NT2/D1 (cell line): Measurements from ENCODE around the gene CCDC149.

Experiments used
- DNase-seq: peaks from one replicate; pipeline ENCODE4 v3.0.0-alpha.2; 2011; ENCODE audit warnings: low read depth, low spot score
- H3K27me3 ChIP-seq: 2 replicates; pipeline ENCODE4 v1.6.0; 2011; ENCODE audit warnings: mild to moderate bottlenecking; ENCODE audit not compliant: insufficient read length, insufficient read depth
- H3K36me3 ChIP-seq: 2 replicates; pipeline ENCODE4 v1.6.1; 2011; ENCODE audit warnings: mild to moderate bottlenecking, low read length, mixed read lengths; ENCODE audit not compliant: insufficient read depth, insufficient read length
- H3K4me1 ChIP-seq: 2 replicates; pipeline ENCODE4 v1.5.1; 2011; ENCODE audit not compliant: insufficient read depth, insufficient read length
- H3K4me3 ChIP-seq: 2 replicates; pipeline ENCODE4 v1.5.1; 2011; ENCODE audit warnings: low read depth; ENCODE audit not compliant: insufficient read length
- H3K9ac ChIP-seq: 2 replicates; pipeline ENCODE4 v1.6.0; 2011; ENCODE audit warnings: low read depth; ENCODE audit not compliant: insufficient read length
- H3K9me3 ChIP-seq: 2 replicates; pipeline ENCODE4 v1.5.1; 2011; ENCODE audit warnings: mild to moderate bottlenecking, low read length; ENCODE audit not compliant: insufficient read depth
- SUZ12 ChIP-seq: IDR thresholded peaks from 2 replicates; pipeline ENCODE4 v1.6.1; 2011; ENCODE audit not compliant: insufficient read length, insufficient read depth; ENCODE audit errors: extremely low read depth
- YY1 ChIP-seq: IDR thresholded peaks from 2 replicates; pipeline ENCODE4 v1.6.1; 2011; ENCODE audit not compliant: insufficient read length, insufficient read depth
- ZNF274 ChIP-seq: IDR thresholded peaks from 2 replicates; pipeline ENCODE4 v1.6.1; 2011; ENCODE audit warnings: mild to moderate bottlenecking, low read depth, low read length

The CCDC149 gene

DNA sequence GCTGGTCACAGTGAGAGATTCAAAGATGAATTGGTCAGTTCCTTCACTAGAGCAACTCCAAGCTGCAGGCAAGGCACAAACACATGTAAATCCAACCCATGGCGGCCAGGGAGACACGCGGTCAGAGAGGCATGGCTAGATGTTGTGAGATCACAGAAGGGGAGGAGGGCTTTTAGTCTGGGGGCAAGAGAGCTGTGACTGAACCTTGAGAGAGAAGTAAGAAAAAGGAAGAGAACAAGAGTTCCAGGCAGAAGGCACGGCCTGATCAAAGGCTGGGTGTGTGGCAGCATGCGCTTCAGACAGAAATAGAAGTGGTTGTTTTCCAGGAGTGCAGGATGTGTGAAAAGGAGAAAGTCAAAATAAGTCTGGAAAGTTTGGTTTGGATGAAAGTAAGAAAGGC is 15.9 kb downstream of the CCDC149 start:
- no peaks in the 10 kb centered on the region for H3K36me3 ChIP-seq

GRCh38 chr4:24896056-24896455 is 16.8 kb downstream of the CCDC149 start:
- DNase-seq, result no peak
- Histone ChIP-seq H3K4me1 (peaks cover 2% of the 10 kb centered on the region), H3K9me3 (no peaks in the 10 kb centered on the region), H3K36me3 (no peaks in the 10 kb centered on the region), H3K27me3 (no peaks in the 10 kb centered on the region), H3K9ac (no peak overlapping the region), H3K4me3 (no peak overlapping the region)
- TF ChIP-seq YY1 (no peak), SUZ12 (no peak), ZNF274 (no peak)

More for the DNA sequence above, 15.9 kb downstream of the CCDC149 start:
- no peak for DNase-seq
- Histone ChIP-seq H3K4me1 (peaks cover 2% of the 10 kb centered on the region), H3K27me3 (no peaks in the 10 kb centered on the region), H3K9ac (no peak overlapping the region), H3K4me3 (no peak overlapping the region), H3K9me3 (no peaks in the 10 kb centered on the region)
- TF ChIP-seq YY1 (no peak), SUZ12 (no peak), ZNF274 (no peak)

GRCh38 chr4:24895461-24895860 is 17.4 kb downstream of the CCDC149 start:
- H3K4me1 ChIP-seq, result peaks cover 2% of the 10 kb centered on the region
- no peak overlapping the region for H3K4me3 ChIP-seq
- TF ChIP-seq SUZ12 (no peak), ZNF274 (no peak), YY1 (no peak)
- DNase-seq, result no peak
- no peaks in the 10 kb centered on the region for H3K27me3 ChIP-seq
- H3K9me3 ChIP-seq, result no peaks in the 10 kb centered on the region
- no peak overlapping the region for H3K9ac ChIP-seq
- H3K36me3 ChIP-seq, result no peaks in the 10 kb centered on the region

- DNase-seq, result no peak
- no peaks in the 10 kb centered on the region for H3K9me3 ChIP-seq
- no peaks in the 10 kb centered on the region for H3K36me3 ChIP-seq
- H3K4me1 ChIP-seq, result peaks cover 2% of the 10 kb centered on the region
- no peak overlapping the region for H3K4me3 ChIP-seq
- H3K27me3 ChIP-seq, result no peaks in the 10 kb centered on the region
- H3K9ac ChIP-seq, result no peak overlapping the region
- TF ChIP-seq YY1 (no peak), ZNF274 (no peak), SUZ12 (no peak)
Measured at GRCh38 chr4:24894846-24895245, 18.0 kb downstream of the CCDC149 start.

DNA sequence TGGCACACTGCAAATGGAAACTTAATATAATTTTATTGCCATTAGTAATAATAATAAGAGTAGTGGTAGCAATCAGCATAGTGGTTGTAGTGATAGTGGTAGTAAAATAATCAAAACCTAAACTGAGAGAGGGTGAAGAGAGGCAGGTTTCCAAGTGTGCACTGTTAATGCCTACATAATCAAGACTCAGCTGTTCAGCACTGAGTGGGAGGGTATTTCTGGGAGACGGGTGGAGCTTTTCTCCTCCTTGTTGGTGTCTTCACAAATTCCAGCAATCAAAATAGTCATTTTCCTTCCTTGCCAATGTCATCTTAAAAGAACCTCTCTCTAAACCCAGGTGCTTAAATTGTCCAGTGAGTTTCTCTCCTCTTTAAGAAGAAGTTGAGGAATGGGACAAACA is 18.6 kb downstream of the CCDC149 start:
- no peak overlapping the region for H3K9ac ChIP-seq
- peaks cover 2% of the 10 kb centered on the region for H3K4me1 ChIP-seq
- H3K9me3 ChIP-seq, result no peaks in the 10 kb centered on the region
- no peak overlapping the region for H3K4me3 ChIP-seq
- H3K27me3 ChIP-seq, result no peaks in the 10 kb centered on the region
- no peaks in the 10 kb centered on the region for H3K36me3 ChIP-seq
- TF ChIP-seq SUZ12 (no peak), YY1 (no peak), ZNF274 (no peak)
- no peak for DNase-seq

DNA sequence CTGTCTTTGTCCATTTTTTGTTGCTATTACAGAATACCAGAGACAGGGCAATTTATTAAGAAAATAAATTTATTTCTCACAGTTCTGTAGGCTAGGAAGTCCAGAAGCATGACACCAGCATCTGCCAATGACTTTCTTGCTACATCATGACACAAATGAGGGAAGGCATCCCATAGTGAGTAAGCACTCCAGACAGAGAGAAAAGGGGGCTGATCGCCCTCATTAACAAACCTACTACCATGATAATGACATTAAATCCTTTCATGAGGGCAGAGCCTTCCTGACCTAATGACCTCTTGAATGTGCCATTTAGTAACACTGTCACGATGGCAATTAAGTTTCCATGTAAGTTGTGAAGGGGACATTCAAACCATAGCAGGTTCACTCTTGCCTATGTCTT is 20.1 kb downstream of the CCDC149 start:
- Histone ChIP-seq H3K27me3 (no peaks in the 10 kb centered on the region), H3K9ac (no peak overlapping the region), H3K4me3 (no peak overlapping the region), H3K4me1 (peaks cover 2% of the 10 kb centered on the region), H3K36me3 (no peaks in the 10 kb centered on the region), H3K9me3 (no peaks in the 10 kb centered on the region)
- no peak for TF ChIP-seq ZNF274
- no peak for TF ChIP-seq SUZ12
- TF ChIP-seq YY1, result no peak
- DNase-seq, result peak; percentile 30

GRCh38 chr4:24892278-24892677 is 20.6 kb downstream of the CCDC149 start:
- TF ChIP-seq ZNF274 (no peak), SUZ12 (no peak), YY1 (no peak)

More at GRCh38 chr4:24892278-24892677, 20.6 kb downstream of the CCDC149 start:
- no peaks in the 10 kb centered on the region for H3K27me3 ChIP-seq
- no peaks in the 10 kb centered on the region for H3K9me3 ChIP-seq
- DNase-seq, result no peak
- H3K9ac ChIP-seq, result no peak overlapping the region
- H3K4me3 ChIP-seq, result no peak overlapping the region
- H3K36me3 ChIP-seq, result no peaks in the 10 kb centered on the region
- H3K4me1 ChIP-seq, result peaks cover 2% of the 10 kb centered on the region
